Stimulated activated CD8-positive, alpha-beta memory T cell treated with anti-CD3 and anti-CD28 coated beads, Interleukin-15, amount 100 ng/mL, for 4 hours (primary cell): Measurements from ENCODE around the gene PROM1.

ENCODE experiments used
- DNase-seq, 2 donors: peaks; one replicate each; pipeline ENCODE4 v3.0.0-alpha.2; 2020; ENCODE audit warnings: low read depth in 2 of 2

The PROM1 gene

DNA sequence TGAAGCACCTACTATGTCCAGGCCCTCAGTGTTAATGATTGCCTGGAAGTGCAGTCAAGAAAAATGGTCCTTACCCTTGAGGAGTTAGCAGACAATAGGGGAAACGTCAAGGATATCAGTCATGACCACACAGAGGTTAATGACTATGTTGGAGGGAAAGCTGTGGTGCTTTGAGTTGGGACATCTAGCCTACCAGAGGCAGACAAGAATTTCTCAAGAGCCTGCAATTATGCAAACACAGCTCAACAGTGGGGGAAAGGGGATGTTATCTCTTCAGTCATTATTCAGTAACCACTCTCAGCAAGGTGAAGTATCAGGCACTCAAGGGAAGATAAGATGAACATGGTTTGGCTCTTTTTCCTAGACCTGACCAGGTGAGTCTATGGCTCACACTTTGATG lies 138.3 kb downstream of the PROM1 start:
- DNase-seq, result no peak

DNA sequence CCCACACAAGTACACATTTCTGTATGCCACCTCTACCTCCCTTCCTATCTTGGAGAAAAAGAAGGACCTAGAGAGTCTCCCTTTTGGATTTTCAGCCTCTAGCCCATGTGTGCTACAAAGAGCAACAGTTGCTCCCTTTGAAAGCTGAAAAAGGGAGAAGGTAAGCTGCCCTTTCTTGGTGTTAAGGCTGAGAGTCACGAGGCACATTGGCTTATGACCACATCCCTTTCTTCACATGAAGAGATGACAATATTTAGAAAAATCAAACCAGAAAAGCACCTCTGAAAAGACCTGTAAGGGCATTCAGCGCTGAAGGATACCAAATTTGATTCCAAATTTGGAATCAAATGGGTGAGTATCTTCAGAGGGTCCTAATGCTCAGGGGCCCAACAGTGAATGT lies 138.9 kb downstream of the PROM1 start:
- no peak for DNase-seq

DNA sequence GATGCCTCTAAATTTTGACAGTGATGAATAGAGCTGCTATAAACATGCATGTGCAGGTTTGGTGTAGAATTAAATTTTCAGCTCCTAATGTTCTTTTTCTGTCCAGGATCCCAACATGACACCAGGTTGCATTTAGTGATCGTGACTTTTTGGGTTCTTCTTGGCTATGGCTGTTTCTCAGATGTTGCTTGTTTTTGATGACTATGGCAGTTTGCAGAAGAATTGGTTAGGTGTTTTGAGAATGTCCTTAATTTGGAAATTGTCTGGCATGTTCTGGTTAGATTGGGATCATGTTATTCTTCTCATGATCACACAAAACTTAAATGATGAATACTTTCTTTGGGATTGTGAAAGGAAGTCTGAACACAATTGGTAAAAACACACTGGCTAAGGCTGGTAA lies 141.5 kb downstream of the PROM1 start:
- no peak for DNase-seq

DNA sequence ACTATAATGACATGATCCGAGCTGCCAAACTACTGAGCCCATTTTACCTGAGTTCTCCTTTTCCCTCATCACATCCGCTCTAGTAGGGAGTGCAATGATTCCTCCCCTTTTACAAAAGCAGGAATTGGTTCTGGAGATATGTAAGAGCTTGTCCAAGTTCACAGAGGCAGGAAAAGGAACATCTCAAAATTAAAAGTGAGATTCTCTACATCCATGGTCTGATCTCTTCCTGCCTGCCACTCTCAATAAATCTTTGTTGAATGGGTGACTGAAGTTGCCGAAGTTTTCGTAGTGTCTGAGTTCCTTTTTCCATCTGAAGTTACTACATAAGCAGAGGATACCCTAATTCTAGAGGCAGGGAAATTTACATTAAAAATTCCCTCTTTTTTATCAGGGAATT lies 145.2 kb downstream of the PROM1 start, which contains the start of gene FGFBP1:
FGFBP1 (minus strand) TSS at position 101 of the 400 bp plus-strand sequence. CDS start 2,108 bp downstream, outside the sequence.
- DNase-seq, result no peak

DNA sequence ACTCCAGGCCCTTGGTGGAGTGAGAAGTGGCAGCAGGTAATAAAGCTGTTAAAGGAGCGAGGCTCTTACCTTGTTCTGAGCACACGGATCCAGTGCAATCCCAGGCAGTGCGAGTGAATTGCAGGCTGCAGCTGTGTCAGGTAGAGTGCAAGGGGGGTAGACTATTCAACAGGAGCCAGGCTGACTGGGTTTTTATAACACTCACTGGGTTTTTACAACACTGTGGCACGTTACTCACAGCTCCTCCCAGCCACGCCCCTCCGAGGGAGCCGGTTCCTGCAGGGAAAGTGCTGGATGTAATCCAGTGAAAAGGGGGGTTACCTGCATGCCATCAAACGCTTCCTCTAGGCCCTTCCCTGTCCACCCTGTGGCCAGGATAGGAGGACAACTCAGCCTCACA lies 145.6 kb downstream of the PROM1 start:
- no peak for DNase-seq

DNA sequence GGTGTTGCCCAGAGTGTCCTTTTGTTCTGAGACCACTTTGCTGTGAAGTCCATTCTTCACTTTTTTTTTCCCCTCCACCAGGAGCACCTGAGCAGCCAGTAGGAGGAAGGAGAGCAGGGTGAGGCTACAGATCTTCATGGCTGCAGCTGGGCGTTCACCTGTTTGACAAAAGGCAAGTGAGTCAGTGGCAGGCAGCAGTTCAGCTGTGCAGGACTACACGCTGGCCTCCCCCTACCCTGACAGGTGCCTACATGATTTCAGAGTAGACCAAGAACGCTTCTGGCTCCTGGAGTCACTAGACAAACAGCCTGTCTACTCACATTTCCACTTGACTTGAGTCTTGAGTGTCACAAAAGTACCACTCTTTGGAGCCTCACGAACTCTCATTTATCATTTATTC lies 147.3 kb downstream of the PROM1 start:
- no peak for DNase-seq

DNA sequence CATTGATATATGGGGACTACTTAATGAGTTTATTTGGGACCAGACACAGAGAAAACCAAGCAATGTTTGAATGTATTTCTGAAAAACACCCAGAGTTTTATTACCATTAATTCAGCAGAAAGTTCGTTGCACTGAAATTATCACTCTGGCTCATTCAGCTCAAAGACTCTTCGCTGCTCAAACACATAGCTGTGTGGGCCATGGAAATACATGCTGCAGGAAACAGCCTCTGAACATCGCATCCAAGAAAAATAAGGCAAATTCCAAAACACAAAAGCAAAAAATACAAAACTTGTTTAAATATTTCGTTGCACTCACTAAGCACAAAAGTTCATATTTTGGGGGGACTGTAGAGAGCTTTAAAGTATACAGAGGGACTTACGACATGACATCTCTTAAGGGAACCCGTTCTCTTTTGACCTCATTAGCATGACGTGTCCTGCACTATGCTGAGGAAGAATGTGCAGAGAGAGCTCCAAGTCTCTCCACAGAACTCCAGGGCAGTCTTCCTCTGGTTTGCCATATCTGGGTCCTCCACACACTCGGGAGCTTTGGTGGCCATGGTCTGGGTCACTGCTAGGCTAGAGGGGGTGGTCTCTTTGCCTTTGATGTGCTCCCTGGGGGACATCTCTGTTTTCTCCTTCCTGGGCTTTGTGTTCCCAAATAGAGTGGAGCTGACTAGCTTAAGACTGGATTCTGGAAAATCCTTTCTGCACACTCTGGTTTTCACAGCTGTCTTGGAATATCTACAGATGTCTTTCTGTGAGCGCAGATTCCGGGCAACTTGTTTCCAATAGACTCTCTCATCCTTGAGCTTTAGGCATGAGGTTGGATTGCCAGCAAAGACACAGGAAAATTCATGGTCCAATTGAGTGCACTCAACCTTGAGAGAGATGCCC lies 148.1 kb downstream of the PROM1 start:
- no peak for DNase-seq

DNA sequence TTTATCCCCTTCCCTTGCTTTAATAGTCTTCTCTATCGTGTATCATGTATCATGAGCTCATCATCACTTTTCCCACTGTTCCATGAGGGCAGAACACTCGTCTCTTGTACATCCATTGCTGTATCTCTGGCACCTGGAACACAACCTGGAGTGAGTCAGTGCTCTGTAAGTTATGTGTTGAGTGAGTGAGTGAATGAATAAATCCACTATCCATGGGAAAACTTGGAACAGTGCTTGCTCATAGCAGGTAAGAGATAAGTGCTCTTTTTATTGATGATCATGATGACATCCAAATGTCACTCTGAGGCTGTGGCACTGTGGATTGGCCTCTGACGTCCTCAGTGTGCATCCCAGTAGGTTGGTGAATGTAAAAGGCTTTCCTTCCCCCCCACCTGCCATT lies 149.6 kb downstream of the PROM1 start:
- DNase-seq, result no peak

DNA sequence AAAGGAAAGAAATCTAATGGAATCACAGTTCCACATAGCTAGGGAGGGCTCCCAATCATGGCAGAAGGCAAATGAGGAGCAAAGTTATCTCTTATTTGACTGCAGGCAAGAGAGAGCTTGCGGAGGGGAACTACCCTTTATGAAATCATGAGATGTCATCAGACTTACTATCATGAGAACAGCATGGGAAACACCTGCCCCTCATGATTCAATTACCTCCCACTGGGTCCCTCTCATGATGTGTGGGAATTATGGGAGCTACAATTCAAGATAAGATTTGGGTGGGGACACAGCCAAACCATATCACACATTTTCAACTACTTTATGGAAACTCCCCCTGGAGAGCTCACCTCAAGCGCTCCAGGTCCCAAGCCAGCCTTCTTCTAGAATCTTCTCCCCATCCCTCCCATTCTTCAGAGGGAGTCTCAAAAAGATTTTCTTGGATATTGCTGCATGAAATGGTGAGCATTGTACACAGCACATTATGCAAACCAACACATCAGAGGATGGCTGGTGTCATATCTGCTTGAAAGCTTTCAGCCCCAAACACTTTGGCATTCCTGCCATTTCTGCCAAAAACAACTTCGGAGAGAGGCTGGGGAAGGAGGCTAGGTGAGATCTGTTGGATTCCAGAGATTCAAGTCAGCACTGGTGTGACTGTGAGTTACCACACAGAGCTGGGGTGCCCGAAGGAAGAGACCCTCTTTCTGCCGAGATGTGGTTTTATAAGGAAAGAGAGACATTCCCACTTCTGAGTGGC lies 152.2 kb downstream of the PROM1 start:
- DNase-seq, result no peak

DNA sequence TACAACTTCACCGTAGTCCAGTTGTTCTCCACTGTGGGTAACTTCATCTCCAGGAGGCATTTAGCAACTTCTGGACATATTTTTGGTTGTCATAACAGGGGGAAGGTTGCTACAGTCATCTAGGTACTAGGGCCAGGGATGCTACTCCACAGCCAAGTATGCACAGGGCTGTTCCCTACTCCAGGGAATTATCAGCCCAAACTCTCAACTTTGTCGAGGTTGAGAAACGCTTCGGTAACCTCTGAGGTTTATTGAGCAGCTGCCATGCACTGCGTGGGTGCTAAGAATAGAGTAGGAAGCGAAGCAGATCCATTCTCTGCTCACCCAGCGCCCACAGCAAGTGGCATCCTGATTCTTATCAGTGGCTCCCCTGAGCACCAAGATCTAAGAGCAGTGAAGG lies 153.5 kb downstream of the PROM1 start:
- no peak for DNase-seq

DNA sequence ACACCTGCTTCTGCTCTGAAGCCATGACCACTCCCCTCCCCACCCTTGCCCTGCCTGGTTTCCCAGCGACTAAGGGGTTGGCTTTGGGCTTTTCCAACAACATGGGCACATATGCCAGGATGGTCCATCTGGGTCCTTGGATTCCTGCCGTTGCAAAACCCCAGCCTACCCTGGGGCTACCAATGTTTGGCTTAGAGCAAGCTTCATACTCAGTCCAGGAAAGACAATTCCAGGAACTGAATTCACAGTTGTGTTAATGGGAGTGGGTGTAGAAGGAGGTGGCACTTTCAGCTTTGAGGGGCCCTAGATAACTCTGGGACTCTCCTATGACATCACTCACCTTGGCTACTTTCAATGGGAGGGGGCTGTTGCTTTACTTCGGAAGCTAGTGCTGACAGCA lies 154.3 kb downstream of the PROM1 start:
- no peak for DNase-seq

DNA sequence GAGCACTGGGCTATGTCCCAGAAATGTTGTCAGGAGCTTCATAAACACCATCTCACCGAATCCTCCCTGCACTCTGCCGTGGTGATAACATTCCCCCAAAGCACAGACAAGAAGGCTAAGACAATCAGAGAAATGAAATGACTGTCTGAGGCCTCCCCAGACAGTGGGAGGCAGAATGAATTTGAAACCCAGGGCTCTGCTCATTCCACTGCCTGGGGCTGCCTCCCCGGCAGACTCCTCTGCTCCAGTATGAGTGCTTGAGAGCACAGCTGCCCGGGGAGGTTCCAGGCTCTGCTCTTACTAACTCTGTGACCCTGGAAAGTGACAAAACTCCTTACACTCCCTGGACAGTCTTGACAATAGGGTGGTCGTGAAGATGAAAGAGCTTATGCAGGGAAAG lies 154.9 kb downstream of the PROM1 start:
- DNase-seq, result no peak

DNA sequence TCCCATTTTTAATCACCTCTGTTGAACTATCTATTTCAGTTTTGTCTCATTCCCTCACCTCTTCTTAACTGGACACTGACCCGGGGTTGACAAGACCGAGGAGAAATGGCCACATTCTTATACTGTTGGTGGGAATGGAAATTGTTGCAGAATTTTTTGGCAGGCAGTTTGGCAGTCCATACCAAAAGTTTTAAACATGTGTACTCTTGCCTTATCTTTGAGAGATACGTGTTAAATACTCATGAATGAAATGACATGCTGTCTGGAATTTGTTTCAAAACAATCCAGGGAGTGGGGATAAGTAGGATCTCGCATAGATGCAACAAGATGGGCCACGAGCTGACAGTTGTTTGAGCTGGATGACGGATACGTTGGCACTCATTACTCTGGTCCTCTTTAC lies 157.3 kb downstream of the PROM1 start:
- no peak for DNase-seq

DNA sequence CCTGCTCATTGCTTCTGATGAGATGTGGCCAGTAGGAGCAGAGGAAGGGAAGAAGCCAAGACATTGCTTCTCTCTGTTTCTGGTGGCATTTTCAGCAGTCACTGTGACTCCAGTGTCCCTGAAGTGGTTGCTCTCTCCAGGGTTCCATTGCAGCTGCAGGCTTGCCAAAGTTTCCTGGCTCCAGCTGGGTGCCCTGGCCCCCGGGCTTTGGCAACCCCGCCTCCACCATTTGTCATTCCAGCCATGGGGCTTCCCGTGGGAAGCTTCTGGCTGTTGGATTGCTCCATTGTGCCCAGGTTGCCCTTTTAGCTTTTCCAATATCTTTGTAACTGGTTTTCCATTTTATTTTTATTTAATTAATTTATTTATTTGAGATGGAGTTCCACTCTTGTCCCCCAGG lies 158.0 kb downstream of the PROM1 start:
- no peak for DNase-seq

DNA sequence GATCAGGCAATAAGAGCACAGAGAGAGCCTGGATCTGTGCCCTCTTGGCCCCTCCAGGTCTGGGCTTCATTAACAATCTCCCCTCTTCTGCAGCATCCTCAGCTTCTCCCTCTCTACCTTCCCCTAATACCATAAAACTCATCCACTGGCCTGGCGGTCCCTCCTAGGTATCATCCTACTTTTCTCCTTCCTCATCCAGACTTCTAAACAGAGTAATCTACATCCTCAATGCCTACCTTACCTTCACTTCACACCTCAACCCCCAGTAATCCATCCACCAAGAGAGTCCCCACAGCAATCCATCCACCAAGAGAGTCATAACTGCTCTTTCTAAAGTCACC lies 162.3 kb downstream of the PROM1 start:
- DNase-seq, result no peak

DNA sequence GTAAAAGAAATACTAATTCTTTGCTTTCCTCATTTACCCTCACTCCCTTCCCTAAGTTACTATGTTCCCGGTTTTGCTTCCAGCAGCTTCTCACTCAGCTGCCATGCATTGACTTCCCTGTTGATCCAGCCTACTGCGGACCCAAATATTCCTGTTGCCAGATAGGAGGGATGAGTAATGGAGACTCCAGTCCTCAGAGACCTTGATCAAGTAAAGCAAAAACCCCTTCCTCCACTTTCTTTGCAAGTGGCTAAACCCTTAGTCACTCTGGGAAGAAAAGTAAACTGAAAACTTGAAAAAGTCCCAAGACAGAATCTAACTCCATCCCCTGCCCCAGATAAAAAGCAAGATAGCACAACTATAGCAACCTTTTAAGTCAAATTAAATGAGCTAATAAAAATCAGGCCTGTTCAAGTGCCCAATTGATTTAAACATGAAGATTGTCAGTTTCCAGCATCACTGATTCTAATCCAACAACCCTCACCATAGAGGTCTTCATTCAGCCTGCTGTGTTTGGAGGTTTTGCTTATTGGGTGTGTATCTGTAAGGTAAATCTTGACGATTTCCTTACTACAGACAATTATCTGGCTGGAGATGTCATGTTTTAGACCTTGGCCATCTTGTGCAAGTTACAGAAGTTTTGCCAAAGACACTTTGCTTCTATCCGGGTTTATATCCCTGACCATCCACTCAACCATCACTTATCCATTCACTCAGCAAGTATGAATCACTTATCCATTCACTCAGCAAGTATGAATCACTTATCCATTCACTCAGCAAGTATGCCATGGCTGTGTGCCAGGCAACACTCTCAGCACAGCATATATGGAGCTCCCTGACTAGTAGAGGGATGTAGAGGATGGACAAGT lies 162.9 kb downstream of the PROM1 start:
- no peak for DNase-seq

DNA sequence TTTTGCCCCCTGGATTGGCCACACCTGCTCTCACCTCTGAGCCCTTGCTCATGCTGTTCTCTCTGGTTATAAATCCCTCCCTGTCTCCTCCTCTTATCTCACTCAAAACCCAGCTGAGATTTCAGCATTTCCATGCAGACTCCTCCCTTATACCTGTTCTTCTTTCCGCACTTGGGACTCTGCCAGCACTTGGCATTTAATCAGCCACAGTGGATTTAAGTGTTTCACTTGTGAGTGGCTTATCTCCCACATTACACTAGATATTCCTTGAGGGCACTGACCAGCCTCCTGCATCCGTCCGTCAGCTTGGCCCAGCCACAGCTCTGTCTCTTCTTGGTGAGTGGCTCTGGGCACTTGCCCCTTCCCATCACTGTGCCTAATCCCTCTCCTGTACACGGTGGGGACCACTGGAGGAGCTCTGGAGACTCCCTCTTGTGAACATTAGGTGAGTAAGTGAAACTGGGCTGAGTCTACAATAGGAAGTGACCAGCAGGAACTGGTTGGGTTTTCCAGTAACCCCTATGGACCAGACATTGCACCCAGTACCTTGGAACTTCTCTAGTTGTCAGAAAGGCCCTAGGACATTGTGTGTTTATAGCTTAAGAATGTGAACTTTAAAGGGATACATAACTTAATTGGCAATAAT lies 165.2 kb downstream of the PROM1 start:
- DNase-seq, result no peak
